OCI-LY7 (cell line): ENCODE data around the gene CAPN14. TPM values are rescaled to one million over a fixed set of nuclear protein-coding genes. Genes with fewer than 3 reads are reported as not detected.

Experiments used
- BruUV-seq: library from RNA; stranded (reverse); fragments of 400-500 nt; replicated peaks from 2 replicates; lab custom pipeline; 2021; lab: Mats Ljungman, UMichigan
- CTCF ChIA-PET: fragments of 300-600 bp; sonication (Branson Sonifier 250); formaldehyde crosslinking; loops from one replicate; lab custom pipeline; 2022; ENCODE audit warnings: antibody characterized with exemption; ENCODE audit not compliant: unreplicated experiment; lab: Charles Lee
- POLR2A ChIA-PET: fragments of 300-600 bp; sonication (Branson Sonifier 250); formaldehyde crosslinking; loops from one replicate; lab custom pipeline; 2022; ENCODE audit warnings: antibody characterized with exemption; lab: Charles Lee
- DNase-seq: peaks from one replicate; pipeline ENCODE4 v3.0.0-alpha.2; 2015; ENCODE audit warnings: low spot score
- H2AFZ ChIP-seq: fragments of 200-600 bp; sonication (generic), shearing (Covaris generic); 2 replicates; pipeline ENCODE4 v1.6.1; 2014; ENCODE audit warnings: mild to moderate bottlenecking, antibody characterized with exemption, low read length, moderate library complexity
- H3K27ac ChIP-seq: fragments of 200-600 bp; sonication (generic); 2 replicates; pipeline ENCODE4 v1.5.1; 2014; ENCODE audit warnings: mixed run types, low read depth, mild to moderate bottlenecking, moderate library complexity, low read length, inconsistent platforms; ENCODE audit not compliant: poor library complexity, severe bottlenecking
- H3K36me3 ChIP-seq: fragments of 200-600 bp; sonication (generic); 2 replicates; pipeline ENCODE4 v1.6.1; 2014; ENCODE audit warnings: mild to moderate bottlenecking, antibody characterized with exemption, low read length, moderate library complexity, mixed read lengths; ENCODE audit not compliant: insufficient read depth
- H3K4me1 ChIP-seq: fragments of 200-600 bp; sonication (generic); 2 replicates; pipeline ENCODE4 v1.5.1; 2014; ENCODE audit warnings: mild to moderate bottlenecking, low read length; ENCODE audit not compliant: insufficient read depth, poor library complexity, severe bottlenecking
- H3K4me2 ChIP-seq: fragments of 200-600 bp; sonication (generic); 2 replicates; pipeline ENCODE4 v1.6.1; 2014; ENCODE audit warnings: mild to moderate bottlenecking, low read length
- H3K4me3 ChIP-seq: fragments of 200-600 bp; sonication (generic); 2 replicates; pipeline ENCODE4 v1.5.1; 2014; ENCODE audit warnings: mild to moderate bottlenecking, low read depth, low read length; ENCODE audit not compliant: poor library complexity, severe bottlenecking
- H3K79me2 ChIP-seq: fragments of 200-600 bp; sonication (generic); 2 replicates; pipeline ENCODE4 v1.6.1; 2016; ENCODE audit warnings: low read depth, mild to moderate bottlenecking, low read length, moderate library complexity, mixed read lengths; ENCODE audit not compliant: insufficient read depth
- H3K9me2 ChIP-seq: fragments of 200-600 bp; sonication (generic); 2 replicates; pipeline ENCODE4 v1.6.1; 2016; ENCODE audit warnings: mild to moderate bottlenecking, low read length, mixed read lengths; ENCODE audit not compliant: insufficient read depth
- H3K9me3 ChIP-seq: fragments of 200-600 bp; sonication (generic); 2 replicates; pipeline ENCODE4 v1.6.1; 2014; ENCODE audit warnings: mild to moderate bottlenecking, mixed run types, low read length, mixed read lengths
- H4K20me1 ChIP-seq: fragments of 200-600 bp; sonication (generic); 2 replicates; pipeline ENCODE4 v1.6.1; 2014; ENCODE audit warnings: mild to moderate bottlenecking, antibody characterized with exemption, low read length, moderate library complexity, mixed read lengths; ENCODE audit not compliant: insufficient read depth
- CTCF ChIP-seq: fragments of 200-600 bp; sonication (generic); conservative IDR thresholded peaks from 2 replicates; pipeline ENCODE4 v1.5.1; 2014; ENCODE audit warnings: mild to moderate bottlenecking, antibody characterized with exemption, low read length, moderate library complexity, mixed read lengths
- EZH2phosphoT487 ChIP-seq: fragments of 200-600 bp; sonication (generic); IDR thresholded peaks from 2 replicates; pipeline ENCODE4 v1.6.1; 2018; ENCODE audit warnings: low read depth, borderline replicate concordance, mild to moderate bottlenecking, mixed run types, antibody characterized with exemption, low read length, moderate library complexity, mixed read lengths
- intact Hi-C: fragments of 100-400 bp; cut with micrococcal nuclease; formaldehyde crosslinking; loops from one replicate; pipeline ENCODE4 v1.10.0; 2022; ENCODE audit not compliant: unreplicated experiment
- total RNA-seq, 2 experiments: library from RNA; depleted of rRNA in 1 of 2; stranded (reverse); fragments of >200 nt in 1 of 2; shearing (Covaris generic) in 1 of 2; gene quantifications; 2 replicates each; pipeline ENCODE4 v1.2.3, GENCODE V29; 2014 to 2022

The CAPN14 gene
- total RNA-seq, 2 experiments from 2014 or later = 1.4 to 4.0 TPM

- DNase-seq = no peak
- CTCF ChIA-PET = no interaction called here
- intact Hi-C loops = no loop called here
- Histone ChIP-seq H2AFZ (peak overlapping the region; percentile 81), H3K36me3 (no peaks in the 10 kb centered on the region), H3K27ac (no peak overlapping the region), H4K20me1 (no peaks in the 10 kb centered on the region), H3K4me2 (peak overlapping the region; percentile 54), H3K4me3 (peak overlapping the region; percentile 43), H3K79me2 (no peaks in the 10 kb centered on the region), H3K4me1 (peaks cover 35% of the 10 kb centered on the region), H3K9me2 (no peaks in the 10 kb centered on the region), H3K9me3 (no peaks in the 10 kb centered on the region)
- POLR2A ChIA-PET = interaction anchor here (1.6 kb wide), 1 partner anchor 9 kb away, joined by 8 read pairs; no protein-coding TSS in a partner anchor
- no TSS peak for BruUV-seq
- TF ChIP-seq CTCF (no peak), EZH2phosphoT487 (no peak)
Observed at GRCh38 chr2:31161637-31162036, 55.7 kb downstream of the CAPN14 start.

DNA sequence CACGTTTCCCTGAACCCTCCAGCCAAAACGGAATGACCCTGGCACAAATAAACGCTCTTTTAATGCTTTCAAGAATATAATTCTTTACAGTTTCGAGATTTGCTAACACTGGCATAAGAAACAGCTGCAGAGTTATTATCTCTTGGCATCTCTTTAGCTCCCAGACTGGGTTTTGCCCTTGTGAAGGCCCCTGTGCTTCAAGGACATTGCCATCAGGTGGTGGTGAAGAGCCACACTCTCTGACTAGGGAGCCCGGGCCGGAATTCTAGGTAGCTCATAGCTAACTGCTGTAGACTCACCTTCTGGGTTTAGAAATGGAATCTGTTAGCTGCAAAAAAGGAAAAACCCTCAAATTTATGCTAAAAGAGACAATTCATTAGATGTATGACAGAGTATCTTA is 65.8 kb downstream of the CAPN14 start:
- TF ChIP-seq CTCF (0 out of 2 replicates have a peak, but pooled peaks have one; percentile 30), EZH2phosphoT487 (no peak)

GRCh38 chr2:31150120-31150670 is 67.1 kb downstream of the CAPN14 start:
- intact Hi-C loops = no loop called here
- no peaks in the 10 kb centered on the region for H4K20me1 ChIP-seq
- no peaks in the 10 kb centered on the region for H3K79me2 ChIP-seq
- ChIA-PET CTCF (no interaction called here), POLR2A (interaction anchor here (1.3 kb wide), 1 partner anchor 108 kb away, joined by 3 read pairs; no protein-coding TSS in a partner anchor)
- peaks cover 4% of the 10 kb centered on the region for H3K4me1 ChIP-seq
- DNase-seq = peak; percentile 57
- H3K4me3 ChIP-seq = no peak overlapping the region
- H3K9me2 ChIP-seq = no peaks in the 10 kb centered on the region
- no peak for TF ChIP-seq EZH2phosphoT487
- TF ChIP-seq CTCF = no peak
- no peak overlapping the region for H3K27ac ChIP-seq
- no peak overlapping the region for H2AFZ ChIP-seq
- H3K36me3 ChIP-seq = no peaks in the 10 kb centered on the region; the same call in 1 of the 2 replicates
- peaks cover 10% of the 10 kb centered on the region; the same call in 1 of the 2 replicates for H3K9me3 ChIP-seq
- H3K4me2 ChIP-seq = no peak overlapping the region
- no TSS peak for BruUV-seq

More for the DNA sequence above, 65.8 kb downstream of the CAPN14 start:
- BruUV-seq = no TSS peak
- Histone ChIP-seq H2AFZ (no peak overlapping the region), H3K4me1 (peaks cover 4% of the 10 kb centered on the region), H3K4me3 (no peak overlapping the region), H3K27ac (no peak overlapping the region), H3K9me2 (no peaks in the 10 kb centered on the region), H3K36me3 (no peaks in the 10 kb centered on the region; the same call in 1 of the 2 replicates), H3K79me2 (no peaks in the 10 kb centered on the region), H4K20me1 (no peaks in the 10 kb centered on the region), H3K4me2 (no peak overlapping the region), H3K9me3 (peaks cover 10% of the 10 kb centered on the region; the same call in 1 of the 2 replicates)
- ChIA-PET CTCF (no interaction called here), POLR2A (interaction anchor here (0.7 to 2.2 kb wide), 6 partner anchors 10 to 66 kb away, joined by 3 to 8 read pairs (median 6); no protein-coding TSS in a partner anchor)
- intact Hi-C loops = no loop called here
- no peak for DNase-seq
